HEK293 (cell line): ENCODE results near the gene RGS7.
A peak's percentile ranks its signal among the peaks of the same experiment; 100 is the strongest.

Experiments used
- CTCF ChIA-PET: fragments of 350-600 bp; formaldehyde crosslinking; extraction: SDS; loops from one replicate; lab custom pipeline; 2021; ENCODE audit warnings: antibody characterized with exemption; lab: Yijun Ruan, JAX
- POLR2A ChIA-PET: fragments of 300-600 bp; formaldehyde crosslinking; extraction: SDS; loops from one replicate; lab custom pipeline; 2020; ENCODE audit warnings: antibody characterized with exemption, inconsistent platforms; lab: Yijun Ruan, JAX
- H3K27ac ChIP-seq: fragments of 200-500 bp; sonication (Bioruptor generic); 2 replicates; pipeline ENCODE4 v1.5.1; 2014; ENCODE audit warnings: low read depth, low read length, control low read depth, inconsistent platforms; ENCODE audit errors: extremely low read depth
- H3K36me3 ChIP-seq, 2 experiments: fragments of 200-500 bp in 1 of 2; sonication (Bioruptor generic) in 1 of 2; 1 replicate in 1 of 2; 2 replicates in 1 of 2; pipeline ENCODE4 v1.5.1; 2014 to 2017; ENCODE audit warnings: inconsistent platforms in 2 of 2, low read length in 2 of 2; ENCODE audit not compliant: control insufficient read depth in 2 of 2, insufficient read depth in 1 of 2
- H3K4me1 ChIP-seq: fragments of 200-500 bp; sonication (Bioruptor generic); 2 replicates; pipeline ENCODE4 v1.5.1; 2014; ENCODE audit warnings: mild to moderate bottlenecking, low read length, inconsistent platforms; ENCODE audit not compliant: control insufficient read depth, insufficient read depth
- H3K4me3 ChIP-seq: 2 replicates; pipeline ENCODE4 v1.5.1; 2011; ENCODE audit warnings: low read depth, mild to moderate bottlenecking, control low read depth, low read length, moderate library complexity
- H3K9me3 ChIP-seq: fragments of 200-500 bp; sonication (Bioruptor generic); 2 replicates; pipeline ENCODE4 v1.5.1; 2014; ENCODE audit warnings: low read depth, low read length, inconsistent platforms; ENCODE audit not compliant: control insufficient read depth, insufficient read depth
- BCL11B ChIP-seq: fragments of 450-650 bp; formaldehyde crosslinking; IDR thresholded peaks from 2 replicates; pipeline ENCODE4 v1.5.1; 2016; ENCODE audit warnings: low read depth, missing biosample characterization, missing genetic modification characterization
- KLF10 ChIP-seq: fragments of 450-650 bp; IDR thresholded peaks from 2 replicates; pipeline ENCODE4 v1.5.1; 2018; ENCODE audit warnings: missing biosample characterization, mild to moderate bottlenecking, missing genetic modification characterization
- SP2 ChIP-seq: fragments of 450-650 bp; formaldehyde crosslinking; IDR thresholded peaks from 2 replicates; pipeline ENCODE4 v1.5.1; 2016; ENCODE audit warnings: missing biosample characterization, missing genetic modification characterization
- TCF7L2 ChIP-seq: IDR thresholded peaks from 2 replicates; pipeline ENCODE4 v1.6.1; 2011; ENCODE audit warnings: low read depth, mild to moderate bottlenecking, inconsistent platforms, low read length, moderate library complexity, borderline replicate concordance
- ZBTB7A ChIP-seq: fragments of 450-650 bp; formaldehyde crosslinking; IDR thresholded peaks from 2 replicates; pipeline ENCODE4 v1.5.1; 2016; ENCODE audit warnings: low read depth, missing biosample characterization, missing genetic modification characterization
- ZFP37 ChIP-seq: fragments of 450-650 bp; formaldehyde crosslinking; IDR thresholded peaks from 2 replicates; pipeline ENCODE4 v1.5.1; 2016; ENCODE audit warnings: missing biosample characterization, missing genetic modification characterization
- ZNF132 ChIP-seq: fragments of 450-650 bp; formaldehyde crosslinking; IDR thresholded peaks from 2 replicates; pipeline ENCODE4 v1.5.1; 2017; ENCODE audit warnings: missing biosample characterization, missing genetic modification characterization, borderline replicate concordance
- ZNF138 ChIP-seq: fragments of 450-650 bp; formaldehyde crosslinking; IDR thresholded peaks from 2 replicates; pipeline ENCODE4 v1.5.1; 2016; ENCODE audit warnings: missing biosample characterization, missing genetic modification characterization, borderline replicate concordance
- ZNF146 ChIP-seq: fragments of 450-650 bp; formaldehyde crosslinking; IDR thresholded peaks from 2 replicates; pipeline ENCODE4 v1.5.1; 2016; ENCODE audit warnings: missing biosample characterization, missing genetic modification characterization
- ZNF169 ChIP-seq: fragments of 450-650 bp; formaldehyde crosslinking; IDR thresholded peaks from 2 replicates; pipeline ENCODE4 v1.5.1; 2016; ENCODE audit warnings: missing biosample characterization, missing genetic modification characterization
- ZNF23 ChIP-seq: fragments of 450-650 bp; formaldehyde crosslinking; IDR thresholded peaks from 2 replicates; pipeline ENCODE4 v1.5.1; 2016; ENCODE audit warnings: missing biosample characterization, missing genetic modification characterization, borderline replicate concordance
- ZNF292 ChIP-seq: fragments of 450-650 bp; formaldehyde crosslinking; IDR thresholded peaks from 2 replicates; pipeline ENCODE4 v1.5.1; 2016; ENCODE audit warnings: low read depth, missing biosample characterization, missing genetic modification characterization, borderline replicate concordance
- ZNF404 ChIP-seq: fragments of 450-650 bp; formaldehyde crosslinking; IDR thresholded peaks from 2 replicates; pipeline ENCODE4 v1.5.1; 2017; ENCODE audit warnings: missing biosample characterization, missing genetic modification characterization
- ZNF571 ChIP-seq: fragments of 450-650 bp; formaldehyde crosslinking; IDR thresholded peaks from 2 replicates; pipeline ENCODE4 v1.5.0; 2017; ENCODE audit warnings: missing biosample characterization, missing genetic modification characterization
- ZNF621 ChIP-seq: fragments of 450-650 bp; formaldehyde crosslinking; IDR thresholded peaks from 2 replicates; pipeline ENCODE4 v1.5.1; 2017; ENCODE audit warnings: missing biosample characterization, missing genetic modification characterization
- ZNF670 ChIP-seq: fragments of 450-650 bp; formaldehyde crosslinking; IDR thresholded peaks from 2 replicates; pipeline ENCODE4 v1.5.1; 2016; ENCODE audit warnings: missing biosample characterization, missing genetic modification characterization, low read depth
- ZNF701 ChIP-seq: fragments of 450-650 bp; formaldehyde crosslinking; IDR thresholded peaks from 2 replicates; pipeline ENCODE4 v1.5.1; 2016; ENCODE audit warnings: missing biosample characterization, missing genetic modification characterization
- ZNF707 ChIP-seq: fragments of 450-650 bp; formaldehyde crosslinking; IDR thresholded peaks from 2 replicates; pipeline ENCODE4 v1.5.1; 2016; ENCODE audit warnings: missing biosample characterization, missing genetic modification characterization
- ZNF785 ChIP-seq: fragments of 450-650 bp; formaldehyde crosslinking; IDR thresholded peaks from 2 replicates; pipeline ENCODE4 v1.5.1; 2016; ENCODE audit warnings: missing biosample characterization, missing genetic modification characterization
- ZNF843 ChIP-seq: fragments of 450-650 bp; formaldehyde crosslinking; IDR thresholded peaks from 2 replicates; pipeline ENCODE4 v1.5.1; 2016; ENCODE audit warnings: missing biosample characterization, missing genetic modification characterization
- ZSCAN30 ChIP-seq: fragments of 450-650 bp; IDR thresholded peaks from 2 replicates; pipeline ENCODE4 v1.5.1; 2018; ENCODE audit warnings: missing biosample characterization, mild to moderate bottlenecking, missing genetic modification characterization, moderate library complexity
- TF ChIP-seq, protein P1 (sequence below): fragments of 450-650 bp; formaldehyde crosslinking; IDR thresholded peaks from 2 replicates; pipeline ENCODE4 v1.5.1; 2016; ENCODE audit warnings: missing biosample characterization, missing genetic modification characterization
- TF ChIP-seq, protein P2 (sequence below): fragments of 450-650 bp; formaldehyde crosslinking; IDR thresholded peaks from 2 replicates; pipeline ENCODE4 v1.5.1; 2016; ENCODE audit warnings: missing biosample characterization, missing genetic modification characterization
- TF ChIP-seq, protein P3 (sequence below): fragments of 450-650 bp; formaldehyde crosslinking; IDR thresholded peaks from 2 replicates; pipeline ENCODE4 v1.5.1; 2017; ENCODE audit warnings: missing biosample characterization, missing genetic modification characterization
- TF ChIP-seq, protein P4 (sequence below): fragments of 450-650 bp; formaldehyde crosslinking; IDR thresholded peaks from 2 replicates; pipeline ENCODE4 v1.5.1; 2017; ENCODE audit warnings: missing biosample characterization, missing genetic modification characterization

The RGS7 gene

DNA sequence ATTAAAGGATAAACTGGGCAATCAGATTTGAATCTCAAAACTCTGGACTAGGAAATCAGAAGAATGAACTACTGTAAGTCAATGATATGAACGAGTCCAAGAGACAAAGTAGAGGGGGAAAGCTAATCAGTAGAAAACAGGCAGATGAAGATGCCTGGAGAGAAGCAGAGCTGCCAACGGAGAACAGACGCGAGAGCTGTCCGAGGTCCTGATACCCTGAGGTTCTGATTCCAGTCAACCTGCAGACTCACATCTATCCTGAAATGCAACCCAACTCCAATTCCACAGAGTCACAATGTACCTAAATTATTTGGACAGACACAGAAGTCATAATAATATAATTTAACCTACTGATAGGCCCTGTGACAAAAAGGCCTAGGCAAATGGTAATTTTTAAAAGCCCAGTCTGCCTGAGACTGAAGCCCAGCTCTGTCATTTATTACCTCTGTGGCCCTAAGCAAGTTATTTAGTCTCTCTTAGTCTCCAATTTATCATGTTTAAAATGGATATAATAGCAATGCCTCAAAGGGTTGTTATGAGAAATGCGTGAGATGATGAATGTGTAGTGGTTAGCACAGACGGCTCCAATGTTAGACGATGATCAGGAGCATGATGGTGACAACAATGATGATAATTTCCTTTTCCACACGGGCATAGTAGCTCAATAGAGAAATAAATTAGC is 33.4 kb downstream of the RGS7 start:
- TF ChIP-seq SP2 (tag by site-specific recombination): no peak
- TF ChIP-seq TCF7L2: peak; percentile 62; the same call in 1 of the 2 replicates
- TF ChIP-seq, protein P1, sequence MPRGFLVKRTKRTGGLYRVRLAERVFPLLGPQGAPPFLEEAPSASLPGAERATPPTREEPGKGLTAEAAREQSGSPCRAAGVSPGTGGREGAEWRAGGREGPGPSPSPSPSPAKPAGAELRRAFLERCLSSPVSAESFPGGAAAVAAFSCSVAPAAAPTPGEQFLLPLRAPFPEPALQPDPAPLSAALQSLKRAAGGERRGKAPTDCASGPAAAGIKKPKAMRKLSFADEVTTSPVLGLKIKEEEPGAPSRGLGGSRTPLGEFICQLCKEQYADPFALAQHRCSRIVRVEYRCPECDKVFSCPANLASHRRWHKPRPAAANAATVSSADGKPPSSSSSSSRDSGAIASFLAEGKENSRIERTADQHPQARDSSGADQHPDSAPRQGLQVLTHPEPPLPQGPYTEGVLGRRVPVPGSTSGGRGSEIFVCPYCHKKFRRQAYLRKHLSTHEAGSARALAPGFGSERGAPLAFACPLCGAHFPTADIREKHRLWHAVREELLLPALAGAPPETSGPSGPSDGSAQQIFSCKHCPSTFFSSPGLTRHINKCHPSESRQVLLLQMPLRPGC (tag by site-specific recombination): no peak
- TF ChIP-seq ZFP37 (tag by site-specific recombination): no peak
- no peak for TF ChIP-seq ZNF132
- no peak for TF ChIP-seq ZSCAN30 (tag by site-specific recombination)
- no peak for TF ChIP-seq ZNF785 (tag by site-specific recombination)
- no peak for TF ChIP-seq ZNF670 (tag by site-specific recombination)
- TF ChIP-seq ZNF404 (tag by site-specific recombination): no peak
- TF ChIP-seq ZNF707 (tag by site-specific recombination): no peak
- TF ChIP-seq, protein P2, sequence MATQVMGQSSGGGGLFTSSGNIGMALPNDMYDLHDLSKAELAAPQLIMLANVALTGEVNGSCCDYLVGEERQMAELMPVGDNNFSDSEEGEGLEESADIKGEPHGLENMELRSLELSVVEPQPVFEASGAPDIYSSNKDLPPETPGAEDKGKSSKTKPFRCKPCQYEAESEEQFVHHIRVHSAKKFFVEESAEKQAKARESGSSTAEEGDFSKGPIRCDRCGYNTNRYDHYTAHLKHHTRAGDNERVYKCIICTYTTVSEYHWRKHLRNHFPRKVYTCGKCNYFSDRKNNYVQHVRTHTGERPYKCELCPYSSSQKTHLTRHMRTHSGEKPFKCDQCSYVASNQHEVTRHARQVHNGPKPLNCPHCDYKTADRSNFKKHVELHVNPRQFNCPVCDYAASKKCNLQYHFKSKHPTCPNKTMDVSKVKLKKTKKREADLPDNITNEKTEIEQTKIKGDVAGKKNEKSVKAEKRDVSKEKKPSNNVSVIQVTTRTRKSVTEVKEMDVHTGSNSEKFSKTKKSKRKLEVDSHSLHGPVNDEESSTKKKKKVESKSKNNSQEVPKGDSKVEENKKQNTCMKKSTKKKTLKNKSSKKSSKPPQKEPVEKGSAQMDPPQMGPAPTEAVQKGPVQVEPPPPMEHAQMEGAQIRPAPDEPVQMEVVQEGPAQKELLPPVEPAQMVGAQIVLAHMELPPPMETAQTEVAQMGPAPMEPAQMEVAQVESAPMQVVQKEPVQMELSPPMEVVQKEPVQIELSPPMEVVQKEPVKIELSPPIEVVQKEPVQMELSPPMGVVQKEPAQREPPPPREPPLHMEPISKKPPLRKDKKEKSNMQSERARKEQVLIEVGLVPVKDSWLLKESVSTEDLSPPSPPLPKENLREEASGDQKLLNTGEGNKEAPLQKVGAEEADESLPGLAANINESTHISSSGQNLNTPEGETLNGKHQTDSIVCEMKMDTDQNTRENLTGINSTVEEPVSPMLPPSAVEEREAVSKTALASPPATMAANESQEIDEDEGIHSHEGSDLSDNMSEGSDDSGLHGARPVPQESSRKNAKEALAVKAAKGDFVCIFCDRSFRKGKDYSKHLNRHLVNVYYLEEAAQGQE (tag by site-specific recombination): peak; percentile 99
- no peak for TF ChIP-seq ZNF843 (tag by site-specific recombination)
- TF ChIP-seq ZBTB7A (tag by site-specific recombination): no peak
- TF ChIP-seq, protein P3, sequence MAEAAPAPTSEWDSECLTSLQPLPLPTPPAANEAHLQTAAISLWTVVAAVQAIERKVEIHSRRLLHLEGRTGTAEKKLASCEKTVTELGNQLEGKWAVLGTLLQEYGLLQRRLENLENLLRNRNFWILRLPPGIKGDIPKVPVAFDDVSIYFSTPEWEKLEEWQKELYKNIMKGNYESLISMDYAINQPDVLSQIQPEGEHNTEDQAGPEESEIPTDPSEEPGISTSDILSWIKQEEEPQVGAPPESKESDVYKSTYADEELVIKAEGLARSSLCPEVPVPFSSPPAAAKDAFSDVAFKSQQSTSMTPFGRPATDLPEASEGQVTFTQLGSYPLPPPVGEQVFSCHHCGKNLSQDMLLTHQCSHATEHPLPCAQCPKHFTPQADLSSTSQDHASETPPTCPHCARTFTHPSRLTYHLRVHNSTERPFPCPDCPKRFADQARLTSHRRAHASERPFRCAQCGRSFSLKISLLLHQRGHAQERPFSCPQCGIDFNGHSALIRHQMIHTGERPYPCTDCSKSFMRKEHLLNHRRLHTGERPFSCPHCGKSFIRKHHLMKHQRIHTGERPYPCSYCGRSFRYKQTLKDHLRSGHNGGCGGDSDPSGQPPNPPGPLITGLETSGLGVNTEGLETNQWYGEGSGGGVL: no peak
- TF ChIP-seq, all 188 proteins: peak for 2
- H3K4me3 ChIP-seq: no peak overlapping the region
- no peaks in the 10 kb centered on the region for H3K36me3 ChIP-seq
- ChIA-PET CTCF (interaction anchor here (0.6 to 0.7 kb wide), 2 partner anchors 21 to 404 kb away, joined by 4 to 5 read pairs; no protein-coding TSS in a partner anchor), POLR2A (no interaction called here)
- no peaks in the 10 kb centered on the region for H3K4me1 ChIP-seq
- no peak overlapping the region for H3K27ac ChIP-seq
- H3K9me3 ChIP-seq: no peaks in the 10 kb centered on the region

DNA sequence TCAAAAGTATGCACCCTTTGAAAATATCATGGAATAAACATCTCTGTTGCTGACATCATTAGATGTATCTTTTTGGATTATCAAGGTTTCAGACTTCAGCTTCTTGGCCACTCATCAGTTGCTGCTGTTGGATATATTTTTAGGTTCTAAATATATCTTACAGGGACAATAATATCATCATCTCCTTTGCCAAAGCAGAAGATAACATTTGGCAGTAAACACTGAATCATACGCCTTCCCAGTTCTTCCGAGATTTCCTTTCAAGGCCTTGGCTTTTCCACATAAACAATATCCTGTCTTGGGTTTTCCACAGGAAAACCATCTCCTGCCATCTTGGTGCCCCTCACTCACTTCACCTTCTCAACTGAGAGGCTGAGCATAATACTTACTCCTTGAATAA is 39.3 kb downstream of the RGS7 start:
- Histone ChIP-seq H3K4me3 (no peak overlapping the region), H3K27ac (no peak overlapping the region), H3K9me3 (no peaks in the 10 kb centered on the region)
- ChIA-PET CTCF (interaction anchor here (0.8 kb wide), 1 partner anchor 59 kb away, joined by 3 read pairs; no protein-coding TSS in a partner anchor), POLR2A (no interaction called here)
- TF ChIP-seq ZNF621 (tag by site-specific recombination): no peak
- no peak for TF ChIP-seq ZNF169 (tag by site-specific recombination)
- no peak for TF ChIP-seq ZNF23 (tag by site-specific recombination)
- no peak for TF ChIP-seq ZNF571 (tag by site-specific recombination)
- no peak for TF ChIP-seq ZNF701 (tag by site-specific recombination)
- no peak for TF ChIP-seq ZNF292 (tag by site-specific recombination)
- no peak for TF ChIP-seq ZNF138 (tag by site-specific recombination)
- no peak for TF ChIP-seq KLF10 (tag by site-specific recombination)
- TF ChIP-seq, protein P4, sequence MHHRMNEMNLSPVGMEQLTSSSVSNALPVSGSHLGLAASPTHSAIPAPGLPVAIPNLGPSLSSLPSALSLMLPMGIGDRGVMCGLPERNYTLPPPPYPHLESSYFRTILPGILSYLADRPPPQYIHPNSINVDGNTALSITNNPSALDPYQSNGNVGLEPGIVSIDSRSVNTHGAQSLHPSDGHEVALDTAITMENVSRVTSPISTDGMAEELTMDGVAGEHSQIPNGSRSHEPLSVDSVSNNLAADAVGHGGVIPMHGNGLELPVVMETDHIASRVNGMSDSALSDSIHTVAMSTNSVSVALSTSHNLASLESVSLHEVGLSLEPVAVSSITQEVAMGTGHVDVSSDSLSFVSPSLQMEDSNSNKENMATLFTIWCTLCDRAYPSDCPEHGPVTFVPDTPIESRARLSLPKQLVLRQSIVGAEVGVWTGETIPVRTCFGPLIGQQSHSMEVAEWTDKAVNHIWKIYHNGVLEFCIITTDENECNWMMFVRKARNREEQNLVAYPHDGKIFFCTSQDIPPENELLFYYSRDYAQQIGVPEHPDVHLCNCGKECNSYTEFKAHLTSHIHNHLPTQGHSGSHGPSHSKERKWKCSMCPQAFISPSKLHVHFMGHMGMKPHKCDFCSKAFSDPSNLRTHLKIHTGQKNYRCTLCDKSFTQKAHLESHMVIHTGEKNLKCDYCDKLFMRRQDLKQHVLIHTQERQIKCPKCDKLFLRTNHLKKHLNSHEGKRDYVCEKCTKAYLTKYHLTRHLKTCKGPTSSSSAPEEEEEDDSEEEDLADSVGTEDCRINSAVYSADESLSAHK (tag by site-specific recombination): no peak
- TF ChIP-seq BCL11B (tag by site-specific recombination): no peak
- TF ChIP-seq ZNF146: no peak
- TF ChIP-seq, all 188 proteins: peak for 0
- Histone ChIP-seq H3K36me3 (no peaks in the 10 kb centered on the region), H3K4me1 (no peaks in the 10 kb centered on the region)
